AG10803 (cell line): ENCODE results near the gene CASQ1.

ENCODE experiments used
- DNase-seq: peaks from one replicate; pipeline ENCODE4 v3.0.0; 2010; ENCODE audit warnings: low read depth
- H3K4me3 ChIP-seq: 2 replicates; pipeline ENCODE4 v1.5.1; 2011; ENCODE audit warnings: mild to moderate bottlenecking, low read length, control low read depth
- TF ChIP-seq, protein P1 (sequence below): conservative IDR thresholded peaks from 2 replicates; pipeline ENCODE4 v1.5.1; 2011; ENCODE audit warnings: mild to moderate bottlenecking, low read length, control low read depth, inconsistent platforms

CASQ1 gene

DNA sequence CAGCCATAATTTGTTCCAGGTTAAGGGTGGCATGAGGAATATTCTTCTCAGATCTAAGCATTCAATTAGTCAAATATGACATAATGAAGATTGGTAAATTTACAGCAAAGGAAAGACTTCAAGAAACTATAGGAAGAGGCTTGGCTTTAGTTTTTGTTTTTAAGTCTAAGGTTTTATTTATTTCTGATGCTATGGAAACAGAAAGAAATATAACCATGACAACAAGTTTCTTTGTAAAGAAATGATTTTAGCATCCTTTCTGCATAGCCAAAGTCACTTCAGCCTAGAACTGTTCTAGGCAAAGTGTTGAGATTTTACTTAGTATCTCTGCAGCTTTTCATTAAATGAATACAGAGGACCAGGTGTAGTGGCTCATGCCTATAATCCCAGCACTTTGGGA, 42.5 kb downstream of the CASQ1 start:
- TF ChIP-seq, protein P1, sequence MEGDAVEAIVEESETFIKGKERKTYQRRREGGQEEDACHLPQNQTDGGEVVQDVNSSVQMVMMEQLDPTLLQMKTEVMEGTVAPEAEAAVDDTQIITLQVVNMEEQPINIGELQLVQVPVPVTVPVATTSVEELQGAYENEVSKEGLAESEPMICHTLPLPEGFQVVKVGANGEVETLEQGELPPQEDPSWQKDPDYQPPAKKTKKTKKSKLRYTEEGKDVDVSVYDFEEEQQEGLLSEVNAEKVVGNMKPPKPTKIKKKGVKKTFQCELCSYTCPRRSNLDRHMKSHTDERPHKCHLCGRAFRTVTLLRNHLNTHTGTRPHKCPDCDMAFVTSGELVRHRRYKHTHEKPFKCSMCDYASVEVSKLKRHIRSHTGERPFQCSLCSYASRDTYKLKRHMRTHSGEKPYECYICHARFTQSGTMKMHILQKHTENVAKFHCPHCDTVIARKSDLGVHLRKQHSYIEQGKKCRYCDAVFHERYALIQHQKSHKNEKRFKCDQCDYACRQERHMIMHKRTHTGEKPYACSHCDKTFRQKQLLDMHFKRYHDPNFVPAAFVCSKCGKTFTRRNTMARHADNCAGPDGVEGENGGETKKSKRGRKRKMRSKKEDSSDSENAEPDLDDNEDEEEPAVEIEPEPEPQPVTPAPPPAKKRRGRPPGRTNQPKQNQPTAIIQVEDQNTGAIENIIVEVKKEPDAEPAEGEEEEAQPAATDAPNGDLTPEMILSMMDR, result no peak
- no peak for DNase-seq
- no peak overlapping the region for H3K4me3 ChIP-seq

DNA sequence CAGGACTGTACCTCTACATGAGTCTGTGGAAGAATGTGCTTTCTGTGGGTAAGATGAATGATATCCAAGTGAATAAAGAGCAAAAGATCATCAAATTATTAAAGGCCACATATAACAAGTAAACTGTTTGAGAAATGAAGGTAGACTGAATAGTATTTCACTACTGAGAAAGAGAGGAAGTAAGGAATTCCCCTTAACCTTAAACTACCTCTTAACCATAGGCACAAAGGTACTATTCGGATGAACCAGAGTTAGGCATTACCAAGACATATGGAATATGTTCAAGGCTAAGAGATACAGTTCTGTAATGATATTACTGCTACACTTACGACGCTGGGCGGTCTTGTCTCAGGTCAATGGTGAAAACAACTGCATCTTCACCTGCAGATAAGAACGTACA, 46.4 kb downstream of the CASQ1 start:
- no peak for DNase-seq
- no peak overlapping the region for H3K4me3 ChIP-seq
- TF ChIP-seq, protein P1, result no peak

DNA sequence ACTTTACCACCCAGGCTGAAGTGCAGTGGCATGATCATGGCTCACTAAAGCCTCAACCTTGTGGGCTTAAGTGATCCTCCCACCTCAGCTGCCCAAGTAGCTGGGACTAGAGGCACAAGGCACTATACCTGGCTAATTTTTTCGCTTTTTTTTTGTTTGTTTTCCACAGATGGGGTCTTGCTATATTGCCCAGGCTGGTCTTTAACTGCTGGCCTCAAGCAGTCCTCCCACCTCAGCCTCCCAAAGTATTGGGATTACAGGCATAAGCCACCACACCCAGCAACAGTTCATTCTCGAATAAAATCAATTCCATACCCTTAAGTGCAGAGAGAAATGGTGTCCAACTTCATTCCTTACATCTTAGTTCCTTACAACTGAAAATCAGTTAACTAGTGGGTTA, 47.2 kb downstream of the CASQ1 start:
- DNase-seq, result no peak
- no peak overlapping the region for H3K4me3 ChIP-seq
- TF ChIP-seq, protein P1, result no peak

GRCh38 chr1:160238408-160238807, 48.0 kb downstream of the CASQ1 start:
- TF ChIP-seq, protein P1, result no peak
- no peak overlapping the region for H3K4me3 ChIP-seq
- DNase-seq, result no peak

DNA sequence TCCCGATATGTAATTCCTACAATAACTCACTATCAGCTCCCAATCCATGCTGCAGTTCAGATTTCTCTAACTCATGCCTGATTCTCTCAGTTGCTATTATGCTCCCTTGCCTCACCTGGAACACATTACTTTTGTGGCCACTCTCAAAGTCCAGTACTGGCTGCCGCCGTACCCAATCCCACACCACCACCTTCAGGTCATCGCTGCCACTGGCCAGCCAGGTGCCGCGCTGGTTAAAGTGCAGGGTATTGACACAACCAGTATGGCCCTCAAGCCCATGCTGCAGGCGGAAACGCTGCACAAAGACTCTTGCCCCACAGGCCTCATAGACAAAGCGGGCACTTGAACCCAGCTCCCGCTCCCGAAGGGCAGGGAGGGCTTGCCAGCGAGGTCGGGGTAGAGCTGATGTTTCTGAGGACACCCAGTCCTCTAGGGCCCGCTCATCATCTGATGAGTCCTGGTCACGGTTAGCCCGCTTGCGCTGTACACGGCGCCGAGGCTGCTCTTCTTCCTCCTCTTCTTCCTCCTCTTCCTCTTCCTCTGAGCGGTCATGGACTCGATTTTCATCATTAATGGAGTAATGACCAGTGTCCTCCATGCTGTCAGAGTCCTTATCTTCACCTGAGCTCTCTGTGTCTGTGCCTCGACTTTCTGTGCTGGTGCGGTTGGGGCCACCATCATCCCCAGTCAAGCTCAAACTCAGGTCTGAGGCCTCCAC, 49.4 kb downstream of the CASQ1 start:
- no peak overlapping the region for H3K4me3 ChIP-seq
- TF ChIP-seq, protein P1, result no peak
- DNase-seq, result no peak

DNA sequence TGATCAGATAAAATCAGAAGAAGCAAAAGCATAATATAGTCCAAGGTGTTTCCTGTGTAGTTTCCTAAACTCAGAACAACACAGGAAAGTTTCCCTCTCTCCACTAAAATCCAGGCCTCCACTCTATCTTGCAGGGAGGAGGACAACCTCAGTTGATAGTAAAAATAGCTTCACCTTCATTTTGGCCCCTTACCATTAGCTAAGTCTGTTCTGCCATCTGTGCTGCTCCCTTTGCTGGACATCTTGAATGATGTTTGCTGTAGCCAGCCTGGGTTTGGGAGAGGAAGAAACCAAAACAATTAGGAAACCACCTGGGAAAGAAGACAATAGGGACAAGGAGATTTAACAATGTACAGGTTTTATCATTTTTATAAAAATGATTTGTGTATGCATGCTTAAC, 53.4 kb downstream of the CASQ1 start:
- TF ChIP-seq, protein P1, result no peak
- H3K4me3 ChIP-seq, result no peak overlapping the region
- no peak for DNase-seq

- no peak for DNase-seq
- no peak overlapping the region for H3K4me3 ChIP-seq
- TF ChIP-seq, protein P1, result no peak
Measured at GRCh38 chr1:160244209-160244608, 53.8 kb downstream of the CASQ1 start.
